GM18861 (cell line): ENCODE measurements around the gene RPL22.

ENCODE experiments used
- ATAC-seq: cut with Tn5 transposase; IDR thresholded peaks from one replicate; pipeline ENCODE4 v1.9.1; 2021; ENCODE audit not compliant: unreplicated experiment

The RPL22 gene

GRCh38 chr1:6157132-6157527 is 42.3 kb downstream of the RPL22 start:
- no peak for ATAC-seq

- ATAC-seq = no peak
Observed at GRCh38 chr1:6154525-6155319, 44.7 kb downstream of the RPL22 start.

- no peak for ATAC-seq
Observed at GRCh38 chr1:6152882-6153281, 46.5 kb downstream of the RPL22 start.

GRCh38 chr1:6152181-6152580 is 47.2 kb downstream of the RPL22 start:
- no peak for ATAC-seq

GRCh38 chr1:6151291-6151822 is 48.0 kb downstream of the RPL22 start:
- no peak for ATAC-seq

GRCh38 chr1:6150006-6150938 is 49.1 kb downstream of the RPL22 start:
- ATAC-seq = no peak

- no peak for ATAC-seq
Observed at GRCh38 chr1:6149597-6149996, 49.8 kb downstream of the RPL22 start.

- no peak for ATAC-seq
Observed at GRCh38 chr1:6148497-6149241, 50.7 kb downstream of the RPL22 start.

- ATAC-seq = no peak
Observed at GRCh38 chr1:6145864-6146410, 53.5 kb downstream of the RPL22 start.

- ATAC-seq = no peak
Observed at GRCh38 chr1:6145396-6145750, 54.0 kb downstream of the RPL22 start.

GRCh38 chr1:6144647-6145395 is 54.6 kb downstream of the RPL22 start:
- ATAC-seq = no peak

GRCh38 chr1:6144175-6144574 is 55.2 kb downstream of the RPL22 start:
- ATAC-seq = no peak

GRCh38 chr1:6143395-6143794 is 56.0 kb downstream of the RPL22 start:
- ATAC-seq = no peak

GRCh38 chr1:6142734-6143133 is 56.7 kb downstream of the RPL22 start:
- no peak for ATAC-seq

- no peak for ATAC-seq
Observed at GRCh38 chr1:6142036-6142621, 57.3 kb downstream of the RPL22 start.

- ATAC-seq = no peak
Observed at GRCh38 chr1:6141592-6141991, 57.8 kb downstream of the RPL22 start.

- no peak for ATAC-seq
Observed at GRCh38 chr1:6140413-6140812, 59.0 kb downstream of the RPL22 start.

- ATAC-seq = no peak
Observed at GRCh38 chr1:6137758-6138157, 61.6 kb downstream of the RPL22 start.

- no peak for ATAC-seq
Observed at GRCh38 chr1:6136516-6137220, 62.7 kb downstream of the RPL22 start.
